Measurements from ENCODE around the gene MOK. TPM values are rescaled to one million over a fixed set of nuclear protein-coding genes. Genes with fewer than 3 reads are reported as not detected.
A peak's percentile ranks its signal among the peaks of the same experiment; 100 is the strongest.
"Not testable (repeated sequence)": the region's sequence is repeated elsewhere in the genome, so short reads cannot be mapped to it uniquely, and the experiment has no call there.

The MOK gene
- total RNA-seq (10 to 100 TPM; 21.8 to 51.1 (median 24.0) TPM), polyA plus RNA-seq (10 to 100 TPM; 20.0 to 23.8 TPM)
- long read RNA-seq, donor 1, partial matches to known transcripts, result 9 of 45 reads
- long read RNA-seq, donor 1, other reads (novel, unspliced or antisense), result 31 of 45 reads
- long read RNA-seq, donor 2, partial matches to known transcripts, result 0 of 3 reads
- long read RNA-seq, donor 2, other reads (novel, unspliced or antisense), result 0 of 3 reads
- long read RNA-seq, donor 3, partial matches to known transcripts, result 2 of 19 reads
- long read RNA-seq, donor 3, other reads (novel, unspliced or antisense), result 16 of 19 reads

DNA sequence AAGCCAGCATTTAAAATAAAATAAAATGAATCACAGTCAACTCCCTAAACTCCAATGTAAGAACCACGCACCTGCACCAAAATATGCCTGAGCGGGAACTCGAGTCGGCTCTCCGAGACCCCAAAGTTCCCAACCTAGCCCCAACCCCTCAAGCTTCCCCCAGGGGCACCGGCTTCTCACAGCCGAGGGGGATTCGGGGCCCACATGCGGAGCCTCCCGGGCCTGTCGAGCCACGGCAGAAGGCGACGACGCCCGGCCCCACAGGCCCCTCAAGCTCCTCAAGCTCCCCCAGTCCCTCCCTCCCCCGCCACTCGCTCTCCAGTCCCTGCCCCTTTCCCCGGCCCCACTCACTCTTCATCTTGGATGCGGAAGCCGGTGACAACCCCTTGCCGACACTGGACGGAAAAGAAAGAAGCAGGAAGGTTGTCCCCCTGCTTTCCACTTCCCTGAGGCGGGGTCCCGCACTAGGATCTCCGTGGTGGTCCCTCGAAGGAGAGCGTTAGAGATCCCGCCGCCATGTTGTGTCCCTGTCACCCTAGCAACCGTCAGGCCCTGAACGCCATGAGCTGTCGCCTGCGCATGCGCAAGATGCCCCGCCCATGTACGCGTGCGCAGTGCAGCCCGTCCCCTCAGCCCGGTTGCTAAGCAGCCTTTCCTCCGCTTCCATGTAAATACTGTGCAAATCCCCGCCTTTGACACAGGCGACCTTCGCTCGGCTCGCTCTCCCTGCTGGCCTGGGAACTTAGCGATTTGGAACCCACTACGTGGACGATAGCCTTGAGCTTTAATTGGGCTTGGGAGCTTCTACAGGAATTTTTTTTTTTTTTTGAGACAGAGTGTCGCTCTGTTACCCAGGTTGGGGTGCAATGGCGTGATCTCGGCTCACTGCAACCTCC is at the start of gene MOK:
Gene MOK (minus strand): TSS at position 554 of the 896 bp plus-strand sequence. CDS start 196 bp downstream, at position 358.
- intact Hi-C loops (cut with DNase I), result no loop called here
- Histone ChIP-seq H3K36me3 (no peaks in the 10 kb centered on the region), H3K4me1 (ENCODE audit: insufficient read depth) (no peaks in the 10 kb centered on the region), H3K27me3 (no peaks in the 10 kb centered on the region), H3K4me3 (peak within 1 kb of the TSS; percentile 83), H3K27ac (no peak within 1 kb of the TSS), H3K9me3 (no peaks in the 10 kb centered on the region)
- WGBS, 3 donors, result 0 to 1% (median 1%) methylated on average over 50 to 53 of the region's 53 CpGs
- TF ChIP-seq EP300 (IDR thresholded peaks at IDR 0.05) (no peak), POLR2A (IDR thresholded peaks at IDR 0.05) (peak; percentile 63)
- TF ChIP-seq, protein P1, sequence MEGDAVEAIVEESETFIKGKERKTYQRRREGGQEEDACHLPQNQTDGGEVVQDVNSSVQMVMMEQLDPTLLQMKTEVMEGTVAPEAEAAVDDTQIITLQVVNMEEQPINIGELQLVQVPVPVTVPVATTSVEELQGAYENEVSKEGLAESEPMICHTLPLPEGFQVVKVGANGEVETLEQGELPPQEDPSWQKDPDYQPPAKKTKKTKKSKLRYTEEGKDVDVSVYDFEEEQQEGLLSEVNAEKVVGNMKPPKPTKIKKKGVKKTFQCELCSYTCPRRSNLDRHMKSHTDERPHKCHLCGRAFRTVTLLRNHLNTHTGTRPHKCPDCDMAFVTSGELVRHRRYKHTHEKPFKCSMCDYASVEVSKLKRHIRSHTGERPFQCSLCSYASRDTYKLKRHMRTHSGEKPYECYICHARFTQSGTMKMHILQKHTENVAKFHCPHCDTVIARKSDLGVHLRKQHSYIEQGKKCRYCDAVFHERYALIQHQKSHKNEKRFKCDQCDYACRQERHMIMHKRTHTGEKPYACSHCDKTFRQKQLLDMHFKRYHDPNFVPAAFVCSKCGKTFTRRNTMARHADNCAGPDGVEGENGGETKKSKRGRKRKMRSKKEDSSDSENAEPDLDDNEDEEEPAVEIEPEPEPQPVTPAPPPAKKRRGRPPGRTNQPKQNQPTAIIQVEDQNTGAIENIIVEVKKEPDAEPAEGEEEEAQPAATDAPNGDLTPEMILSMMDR (IDR thresholded peaks at IDR 0.05), result no peak
- peak; percentile 94 to 98 (median 98) for DNase-seq

DNA sequence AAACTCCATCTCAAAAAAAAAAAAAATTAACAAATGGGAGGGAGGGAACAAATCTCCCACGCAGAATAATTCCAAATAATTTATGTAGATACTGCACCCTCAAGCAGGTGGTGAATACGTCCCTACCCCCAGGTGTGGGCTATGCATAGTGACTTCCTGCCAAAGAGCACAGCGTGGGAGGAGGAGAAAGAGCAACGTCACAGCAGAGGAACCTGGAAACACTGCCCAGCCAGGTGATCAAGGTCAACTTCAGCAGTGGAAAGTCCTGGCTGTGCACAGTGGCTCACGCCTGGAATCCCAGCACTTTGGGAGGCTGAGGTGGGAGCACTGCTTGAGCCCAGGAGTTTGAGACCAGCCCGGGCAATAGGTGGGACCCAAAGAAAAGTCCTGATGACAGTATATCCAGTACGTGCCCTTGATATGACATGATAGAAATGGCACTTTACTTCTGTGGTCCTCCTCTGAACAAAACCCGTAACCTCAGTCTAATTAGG is 48.2 kb upstream of the MOK start:
- intact Hi-C loops (cut with DNase I), result no loop called here
- TF ChIP-seq, protein P1 (IDR thresholded peaks at IDR 0.05), result no peak
- no peak for TF ChIP-seq EP300 (IDR thresholded peaks at IDR 0.05)
- Histone ChIP-seq H3K4me1 (ENCODE audit: insufficient read depth) (no peaks in the 10 kb centered on the region), H3K36me3 (no peaks in the 10 kb centered on the region), H3K27ac (no peak overlapping the region), H3K4me3 (no peak overlapping the region), H3K9me3 (no peaks in the 10 kb centered on the region), H3K27me3 (no peaks in the 10 kb centered on the region)
- DNase-seq, result no peak
- 73 to 79% (median 74%) methylated on average over 8 of the region's 8 CpGs for WGBS, 3 donors

GRCh38 chr14:102352213-102352612 is 47.2 kb upstream of the MOK start:
- 89 to 96% (median 91%) methylated on average over 4 of the region's 4 CpGs for WGBS, 3 donors
- Histone ChIP-seq H3K4me3 (no peak overlapping the region), H3K4me1 (ENCODE audit: insufficient read depth) (no peaks in the 10 kb centered on the region), H3K36me3 (no peaks in the 10 kb centered on the region), H3K9me3 (no peaks in the 10 kb centered on the region), H3K27ac (no peak overlapping the region), H3K27me3 (no peaks in the 10 kb centered on the region)
- TF ChIP-seq EP300 (IDR thresholded peaks at IDR 0.05), result no peak
- TF ChIP-seq, protein P1 (IDR thresholded peaks at IDR 0.05), result no peak
- TF ChIP-seq POLR2A (IDR thresholded peaks at IDR 0.05), result no peak
- intact Hi-C loops (cut with DNase I), result no loop called here
- DNase-seq, result no peak

- H3K4me1 ChIP-seq (ENCODE audit: insufficient read depth); H3K27me3 ChIP-seq; H3K9me3 ChIP-seq; H3K27ac ChIP-seq; intact Hi-C loops (cut with DNase I); H3K4me3 ChIP-seq; DNase-seq; H3K36me3 ChIP-seq: not testable (repeated sequence)
- 76 to 83% (median 79%) methylated on average over 9 of the region's 9 CpGs for WGBS, 3 donors
Measured at GRCh38 chr14:102351593-102351992, 46.6 kb upstream of the MOK start.

All from ovary (tissue), 10 donors.